ENCODE results near the gene AAGAB. TPM values are rescaled to one million over a fixed set of nuclear protein-coding genes. Genes with fewer than 3 reads are reported as not detected.

Gene AAGAB
- total and polyA plus RNA-seq, 7 experiments from 2014 or later, result 19.5 to 47.8 (median 25.7) TPM

DNA sequence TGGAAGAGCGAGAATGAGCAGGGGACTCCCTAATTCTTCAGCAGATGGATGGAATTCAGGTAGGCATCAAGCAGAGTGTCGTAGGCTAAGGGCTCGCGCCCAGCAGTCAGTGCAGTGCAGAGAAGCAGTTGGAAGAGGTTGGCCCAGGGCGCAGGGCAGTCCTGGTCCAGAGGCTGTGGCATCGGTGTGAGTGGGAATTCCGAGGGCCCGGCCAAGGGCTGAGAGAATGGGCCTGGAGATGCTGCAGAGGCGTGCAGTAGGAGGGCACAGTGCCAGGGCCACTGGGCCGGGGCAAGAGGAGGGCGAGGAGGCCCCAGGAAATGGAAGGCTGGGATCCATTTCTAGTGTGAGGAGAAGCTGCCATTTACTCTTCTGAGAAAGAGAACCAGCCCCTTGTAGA is 74.4 kb downstream of the AAGAB start:
- Mint-ChIP-seq H3K4me1 (peaks cover 10 to 31% (median 13%) of the 10 kb centered on the region in 7 donors), H3K27ac (peak overlapping the region in 5 of 9 donors; percentile 8 to 82 (median 39)), H3K36me3 (peaks cover 0 to 36% (median 10%) of the 10 kb centered on the region in 5 donors), H3K9me3 (no peaks in the 10 kb centered on the region), H3K4me3 (no peak overlapping the region), H3K27me3 (no peaks in the 10 kb centered on the region)
- Histone ChIP-seq H3K36me3 (ENCODE audit: control insufficient read depth in 2 of 3, insufficient read depth in 3 of 3, low read length in 3 of 3) (peaks cover 0 to 34% (median 4%) of the 10 kb centered on the region in 3 experiments), H3K27ac (ENCODE audit: low read depth, low read length) (no peak overlapping the region), H3K9me3 (ENCODE audit: control insufficient read depth in 2 of 3, low read length in 3 of 3) (no peaks in the 10 kb centered on the region), H3K4me3 (ENCODE audit: low read length) (no peak overlapping the region), H3K4me1 (ENCODE audit: control insufficient read depth in 2 of 2, insufficient read depth in 2 of 2, low read length in 2 of 2) (no peaks in the 10 kb centered on the region), H3K27me3 (ENCODE audit: control insufficient read depth in 2 of 2, insufficient read depth in 2 of 2, low read length in 2 of 2) (no peaks in the 10 kb centered on the region)
- ChIA-PET POLR2A (no interaction called here), CTCF (no interaction called here)
- intact Hi-C loops (cut with micrococcal nuclease), result loop anchor here (2.0 to 5.0 kb wide), 3 partner anchors 113 to 233 kb away; partner anchors contain the start of gene SMAD3 (in 1 of the 2)
- ATAC-seq (no peak), DNase-seq (no peak)

GRCh38 chr15:67179411-67179995 is 75.0 kb downstream of the AAGAB start:
- Mint-ChIP-seq H3K4me1 (peaks cover 14 to 34% (median 17%) of the 10 kb centered on the region in 7 donors), H3K36me3 (peaks cover 0 to 39% (median 10%) of the 10 kb centered on the region in 5 donors), H3K9me3 (no peaks in the 10 kb centered on the region), H3K4me3 (no peak overlapping the region), H3K27ac (peak overlapping the region in 3 of 9 donors; percentile 39 to 82 (median 77)), H3K27me3 (no peaks in the 10 kb centered on the region)
- ATAC-seq (no peak), DNase-seq (no peak)
- H3K9me3 ChIP-seq (ENCODE audit: control insufficient read depth in 2 of 3, low read length in 3 of 3), result no peaks in the 10 kb centered on the region
- CTCF ChIA-PET, result no interaction called here
- H3K36me3 ChIP-seq (ENCODE audit: control insufficient read depth in 2 of 3, insufficient read depth in 3 of 3, low read length in 3 of 3), result peaks cover 0 to 29% (median 0%) of the 10 kb centered on the region in 3 experiments
- no peak overlapping the region for H3K4me3 ChIP-seq (ENCODE audit: low read length)
- H3K27ac ChIP-seq (ENCODE audit: low read depth, low read length), result no peak overlapping the region
- POLR2A ChIA-PET, result no interaction called here
- H3K27me3 ChIP-seq (ENCODE audit: control insufficient read depth in 2 of 2, insufficient read depth in 2 of 2, low read length in 2 of 2), result no peaks in the 10 kb centered on the region
- H3K4me1 ChIP-seq (ENCODE audit: control insufficient read depth in 2 of 2, insufficient read depth in 2 of 2, low read length in 2 of 2), result no peaks in the 10 kb centered on the region
- intact Hi-C loops (cut with micrococcal nuclease), result no loop called here

DNA sequence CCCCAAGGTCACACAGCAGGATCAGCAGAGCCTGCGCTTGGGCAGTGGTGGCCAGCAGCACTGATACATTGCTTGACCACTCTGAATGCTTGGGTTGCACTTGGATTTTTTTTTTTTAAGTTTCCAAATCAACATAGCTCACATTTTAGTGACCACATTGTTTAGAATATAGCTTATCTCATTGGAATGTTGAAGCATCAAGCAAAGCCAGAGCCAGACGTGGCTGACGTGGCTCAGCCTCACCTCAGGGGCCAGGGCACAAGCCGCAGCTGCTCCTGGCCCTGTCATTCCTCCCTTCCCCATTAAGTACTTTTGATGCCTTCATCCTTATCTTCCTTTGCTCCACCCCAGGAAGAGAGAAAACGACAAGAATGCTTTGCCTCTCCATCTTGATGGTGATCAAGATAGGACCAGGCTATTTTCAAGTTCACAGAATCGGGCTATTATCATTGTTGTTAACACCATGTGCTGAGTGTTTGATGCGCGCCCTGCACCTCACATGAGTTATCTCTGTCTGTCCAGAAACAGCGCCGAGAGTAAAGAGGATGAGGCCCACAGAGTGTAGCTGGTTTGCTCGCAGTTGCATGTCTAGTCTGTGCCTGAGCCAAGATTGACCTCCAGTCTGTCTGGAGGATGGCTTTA is 75.8 kb downstream of the AAGAB start:
- no peak overlapping the region for H3K4me3 ChIP-seq (ENCODE audit: low read length)
- H3K4me1 Mint-ChIP-seq, result peaks cover 16 to 41% (median 23%) of the 10 kb centered on the region in 7 donors
- H3K27ac Mint-ChIP-seq, result peak overlapping the region in 2 of 9 donors; percentile 29 to 56
- no peaks in the 10 kb centered on the region for H3K4me1 ChIP-seq (ENCODE audit: control insufficient read depth in 2 of 2, insufficient read depth in 2 of 2, low read length in 2 of 2)
- DNase-seq (no peak), ATAC-seq (no peak)
- peaks cover 0 to 38% (median 11%) of the 10 kb centered on the region in 5 donors for H3K36me3 Mint-ChIP-seq
- H3K27me3 ChIP-seq (ENCODE audit: control insufficient read depth in 2 of 2, insufficient read depth in 2 of 2, low read length in 2 of 2), result no peaks in the 10 kb centered on the region
- peaks cover 0 to 32% (median 0%) of the 10 kb centered on the region in 3 experiments for H3K36me3 ChIP-seq (ENCODE audit: control insufficient read depth in 2 of 3, insufficient read depth in 3 of 3, low read length in 3 of 3)
- no peaks in the 10 kb centered on the region for H3K9me3 Mint-ChIP-seq
- H3K27ac ChIP-seq (ENCODE audit: low read depth, low read length), result no peak overlapping the region
- ChIA-PET POLR2A (interaction anchor here (0.5 to 0.6 kb wide), 2 partner anchors 53 to 123 kb away, joined by 3 read pairs; no protein-coding TSS in a partner anchor), CTCF (interaction anchor here (0.7 kb wide), 2 partner anchors 64 to 535 kb away, joined by 3 to 5 read pairs; no protein-coding TSS in a partner anchor)
- H3K4me3 Mint-ChIP-seq, result no peak overlapping the region
- intact Hi-C loops (cut with micrococcal nuclease), result no loop called here
- H3K27me3 Mint-ChIP-seq, result no peaks in the 10 kb centered on the region
- H3K9me3 ChIP-seq (ENCODE audit: control insufficient read depth in 2 of 3, low read length in 3 of 3), result no peaks in the 10 kb centered on the region

GRCh38 chr15:67177752-67178151 is 76.7 kb downstream of the AAGAB start:
- no peaks in the 10 kb centered on the region for H3K4me1 ChIP-seq (ENCODE audit: control insufficient read depth in 2 of 2, insufficient read depth in 2 of 2, low read length in 2 of 2)
- ChIA-PET CTCF (interaction anchor here (0.7 kb wide), 1 partner anchor 63 kb away, joined by 5 read pairs; no protein-coding TSS in a partner anchor), POLR2A (no interaction called here)
- intact Hi-C loops (cut with micrococcal nuclease), result no loop called here
- DNase-seq, result no peak
- no peak for ATAC-seq
- no peaks in the 10 kb centered on the region for H3K9me3 Mint-ChIP-seq
- H3K4me3 ChIP-seq (ENCODE audit: low read length), result no peak overlapping the region
- no peaks in the 10 kb centered on the region for H3K27me3 ChIP-seq (ENCODE audit: control insufficient read depth in 2 of 2, insufficient read depth in 2 of 2, low read length in 2 of 2)
- H3K36me3 ChIP-seq (ENCODE audit: control insufficient read depth in 2 of 3, insufficient read depth in 3 of 3, low read length in 3 of 3), result peaks cover 0 to 34% (median 0%) of the 10 kb centered on the region in 3 experiments
- peaks cover 0 to 40% (median 16%) of the 10 kb centered on the region in 5 donors for H3K36me3 Mint-ChIP-seq
- no peak overlapping the region for H3K27ac ChIP-seq (ENCODE audit: low read depth, low read length)
- peaks cover 20 to 50% (median 29%) of the 10 kb centered on the region in 7 donors for H3K4me1 Mint-ChIP-seq
- no peaks in the 10 kb centered on the region for H3K27me3 Mint-ChIP-seq
- H3K9me3 ChIP-seq (ENCODE audit: control insufficient read depth in 2 of 3, low read length in 3 of 3), result no peaks in the 10 kb centered on the region
- no peak overlapping the region for H3K27ac Mint-ChIP-seq
- H3K4me3 Mint-ChIP-seq, result no peak overlapping the region

- CTCF ChIA-PET, result no interaction called here
Measured at GRCh38 chr15:67176195-67176971, 78.1 kb downstream of the AAGAB start.

GRCh38 chr15:67175643-67176071 is 78.8 kb downstream of the AAGAB start:
- DNase-seq (no peak), ATAC-seq (peak; percentile 75)
- Histone ChIP-seq H3K4me1 (ENCODE audit: control insufficient read depth in 2 of 2, insufficient read depth in 2 of 2, low read length in 2 of 2) (no peaks in the 10 kb centered on the region), H3K9me3 (ENCODE audit: control insufficient read depth in 2 of 3, low read length in 3 of 3) (no peaks in the 10 kb centered on the region), H3K36me3 (ENCODE audit: control insufficient read depth in 2 of 3, insufficient read depth in 3 of 3, low read length in 3 of 3) (peaks cover 0 to 38% (median 6%) of the 10 kb centered on the region in 3 experiments), H3K27ac (ENCODE audit: low read depth, low read length) (no peak overlapping the region), H3K4me3 (ENCODE audit: low read length) (no peak overlapping the region), H3K27me3 (ENCODE audit: control insufficient read depth in 2 of 2, insufficient read depth in 2 of 2, low read length in 2 of 2) (no peaks in the 10 kb centered on the region)
- Mint-ChIP-seq H3K4me3 (no peak overlapping the region), H3K36me3 (peaks cover 0 to 45% (median 24%) of the 10 kb centered on the region in 5 donors), H3K9me3 (no peaks in the 10 kb centered on the region), H3K4me1 (peaks cover 20 to 63% (median 30%) of the 10 kb centered on the region in 7 donors), H3K27ac (peak overlapping the region in 5 of 9 donors; percentile 26 to 87 (median 70)), H3K27me3 (no peaks in the 10 kb centered on the region)
- CTCF ChIA-PET, result interaction anchor here (0.7 kb wide), 1 partner anchor 229 kb away, joined by 3 read pairs; no protein-coding TSS in a partner anchor
- POLR2A ChIA-PET, result interaction anchor here (0.6 to 1.2 kb wide), 2 partner anchors 66 to 544 kb away, joined by 3 read pairs; no protein-coding TSS in a partner anchor
- intact Hi-C loops (cut with micrococcal nuclease), result no loop called here

More at GRCh38 chr15:67176195-67176971, 78.1 kb downstream of the AAGAB start:
- H3K4me1 Mint-ChIP-seq, result peaks cover 20 to 60% (median 30%) of the 10 kb centered on the region in 7 donors
- peak; percentile 15 for ATAC-seq
- H3K9me3 ChIP-seq (ENCODE audit: control insufficient read depth in 2 of 3, low read length in 3 of 3), result no peaks in the 10 kb centered on the region
- H3K36me3 Mint-ChIP-seq, result peaks cover 0 to 41% (median 18%) of the 10 kb centered on the region in 5 donors
- no peak overlapping the region for H3K27ac ChIP-seq (ENCODE audit: low read depth, low read length)
- no peaks in the 10 kb centered on the region for H3K9me3 Mint-ChIP-seq
- H3K36me3 ChIP-seq (ENCODE audit: control insufficient read depth in 2 of 3, insufficient read depth in 3 of 3, low read length in 3 of 3), result peaks cover 0 to 34% (median 4%) of the 10 kb centered on the region in 3 experiments
- no peak overlapping the region for H3K4me3 Mint-ChIP-seq
- no peaks in the 10 kb centered on the region for H3K27me3 Mint-ChIP-seq
- no peak overlapping the region for H3K4me3 ChIP-seq (ENCODE audit: low read length)
- H3K27ac Mint-ChIP-seq, result peak overlapping the region in 6 of 9 donors; percentile 26 to 87 (median 72)
- H3K27me3 ChIP-seq (ENCODE audit: control insufficient read depth in 2 of 2, insufficient read depth in 2 of 2, low read length in 2 of 2), result no peaks in the 10 kb centered on the region
- no peaks in the 10 kb centered on the region for H3K4me1 ChIP-seq (ENCODE audit: control insufficient read depth in 2 of 2, insufficient read depth in 2 of 2, low read length in 2 of 2)
- no peak for DNase-seq
- intact Hi-C loops (cut with micrococcal nuclease), result no loop called here
- POLR2A ChIA-PET, result interaction anchor here (0.6 to 1.2 kb wide), 2 partner anchors 67 to 543 kb away, joined by 3 read pairs; no protein-coding TSS in a partner anchor

All from naive thymus-derived CD4-positive, alpha-beta T cell (primary cell).